PC-3 (cell line): ENCODE data around the gene CYTH1. TPM values are rescaled to one million over a fixed set of nuclear protein-coding genes. Genes with fewer than 3 reads are reported as not detected.

Source experiments
- ATAC-seq: fragments of 200-7000 bp; cut with Tn5 transposase; 2 replicates; pipeline ENCODE4 v1.9.1; 2020; ENCODE audit warnings: mild to moderate bottlenecking, moderate library complexity
- BruUV-seq: library from RNA; stranded (reverse); fragments of 400-500 nt; replicated peaks from 2 replicates; lab custom pipeline; 2021; lab: Mats Ljungman, UMichigan
- CTCF ChIA-PET: fragments of 300-600 bp; sonication (Branson Sonifier 250); formaldehyde crosslinking; loops from one replicate; lab custom pipeline; 2022; ENCODE audit warnings: antibody characterized with exemption; lab: Charles Lee
- POLR2A ChIA-PET: fragments of 300-600 bp; sonication (Branson Sonifier 250); formaldehyde crosslinking; loops from one replicate; lab custom pipeline; 2022; ENCODE audit warnings: antibody characterized with exemption; ENCODE audit not compliant: unreplicated experiment; lab: Charles Lee
- DNase-seq: peaks from one replicate; pipeline ENCODE4 v3.0.0-alpha.2; 2015
- H2AFZ ChIP-seq: fragments of 300-600 bp; sonication (generic); 2 replicates; pipeline ENCODE4 v1.6.0; 2016; ENCODE audit warnings: antibody characterized with exemption, low read length
- H3F3A ChIP-seq: fragments of 300-600 bp; sonication (generic); one replicate; pipeline ENCODE4 v1.6.0; 2017; ENCODE audit warnings: antibody characterized with exemption, low read length, control low read depth, mild to moderate bottlenecking; ENCODE audit not compliant: unreplicated experiment
- H3K27ac ChIP-seq: fragments of 300-600 bp; sonication (generic); 2 replicates; pipeline ENCODE4 v1.5.1; 2016; ENCODE audit warnings: mild to moderate bottlenecking, low read length
- H3K27me3 ChIP-seq: fragments of 300-600 bp; sonication (generic); 2 replicates; pipeline ENCODE4 v1.6.1; 2016; ENCODE audit warnings: low read length, mixed read lengths
- H3K36me3 ChIP-seq: fragments of 300-600 bp; sonication (generic); 2 replicates; pipeline ENCODE4 v1.6.1; 2016; ENCODE audit warnings: low read depth, mixed run types, low read length, mixed read lengths
- H3K4me1 ChIP-seq: fragments of 300-600 bp; sonication (generic); 2 replicates; pipeline ENCODE4 v1.5.1; 2016; ENCODE audit warnings: low read length; ENCODE audit not compliant: insufficient read depth
- H3K4me2 ChIP-seq: fragments of 300-600 bp; sonication (generic); 2 replicates; pipeline ENCODE4 v1.6.0; 2016; ENCODE audit warnings: low read length
- H3K4me3 ChIP-seq: fragments of 300-600 bp; sonication (generic); 2 replicates; pipeline ENCODE4 v1.5.1; 2016; ENCODE audit warnings: mild to moderate bottlenecking, low read length, mixed read lengths
- H3K79me2 ChIP-seq: fragments of 300-600 bp; sonication (generic); 2 replicates; pipeline ENCODE4 v1.6.1; 2017; ENCODE audit warnings: low read length, mixed read lengths
- H3K9ac ChIP-seq: fragments of 300-600 bp; sonication (generic); 2 replicates; pipeline ENCODE4 v1.6.0; 2016; ENCODE audit warnings: mild to moderate bottlenecking, low read length
- H3K9me2 ChIP-seq: fragments of 300-600 bp; sonication (generic); replicated peaks from 2 replicates; pipeline ENCODE4 v1.6.1; 2016; ENCODE audit warnings: mixed run types, low read length, mixed read lengths
- H3K9me3 ChIP-seq: fragments of 300-600 bp; sonication (generic); 2 replicates; pipeline ENCODE4 v1.6.1; 2016; ENCODE audit warnings: low read length, mixed read lengths
- H4K20me1 ChIP-seq: fragments of 300-600 bp; sonication (generic); 2 replicates; pipeline ENCODE4 v1.6.1; 2016; ENCODE audit warnings: low read length, mixed read lengths
- CTCF ChIP-seq: fragments of 300-600 bp; sonication (generic); conservative IDR thresholded peaks from 2 replicates; pipeline ENCODE4 v1.5.1; 2017; ENCODE audit warnings: antibody characterized with exemption, low read depth, mild to moderate bottlenecking, low read length
- EZH2 ChIP-seq: fragments of 300-600 bp; sonication (generic); IDR thresholded peaks from one replicate; pipeline ENCODE4 v1.6.1; 2017; ENCODE audit warnings: antibody characterized with exemption, mild to moderate bottlenecking, low read length; ENCODE audit not compliant: unreplicated experiment
- EZH2phosphoT487 ChIP-seq: fragments of 300-600 bp; sonication (generic); IDR thresholded peaks from 2 replicates; pipeline ENCODE4 v1.6.1; 2018; ENCODE audit warnings: mild to moderate bottlenecking, antibody characterized with exemption, low read length, borderline replicate concordance
- intact Hi-C: fragments of 100-400 bp; cut with micrococcal nuclease; formaldehyde crosslinking; loops from 2 replicates; pipeline ENCODE4 v1.9.0; 2023
- total RNA-seq: library from RNA; depleted of rRNA; stranded (reverse); fragments of >200 nt; gene quantifications from 2 replicates; pipeline ENCODE4 v1.2.3, GENCODE V29; 2014

Gene CYTH1
- total RNA-seq, 1 experiment from 2014 or later = 29.7 TPM

GRCh38 chr17:78798695-78799559 lies 16.9 kb upstream of the CYTH1 start:
- CTCF ChIA-PET = no interaction called here
- 0 out of 2 replicates have a peak, but pooled peaks cover 10% of the 10 kb centered on the region for H4K20me1 ChIP-seq
- DNase-seq (peak; percentile 61), ATAC-seq (peak; percentile 58)
- H3K36me3 ChIP-seq = peaks cover 73% of the 10 kb centered on the region
- H3K4me2 ChIP-seq = no peak overlapping the region
- intact Hi-C loops = no loop called here
- BruUV-seq = no TSS peak
- no peak overlapping the region for H3K9ac ChIP-seq
- no peak overlapping the region for H2AFZ ChIP-seq
- H3K9me2 ChIP-seq = no peaks in the 10 kb centered on the region
- no peaks in the 10 kb centered on the region for H3K27me3 ChIP-seq
- no peaks in the 10 kb centered on the region for H3K9me3 ChIP-seq
- no peaks in the 10 kb centered on the region for H3K4me1 ChIP-seq
- TF ChIP-seq EZH2 (no peak), CTCF (peak; percentile 77)
- no peak overlapping the region for H3K27ac ChIP-seq
- no peaks in the 10 kb centered on the region for H3K79me2 ChIP-seq
- POLR2A ChIA-PET = no interaction called here
- no peak overlapping the region for H3K4me3 ChIP-seq
- H3F3A ChIP-seq = no peaks in the 10 kb centered on the region

- BruUV-seq = no TSS peak
- ChIA-PET CTCF (no interaction called here), POLR2A (no interaction called here)
- TF ChIP-seq EZH2phosphoT487 (no peak), CTCF (no peak), EZH2 (no peak)
- no peaks in the 10 kb centered on the region for H3K79me2 ChIP-seq
- H3K27me3 ChIP-seq = no peaks in the 10 kb centered on the region
- H3K4me3 ChIP-seq = no peak overlapping the region
- H3K9me3 ChIP-seq = no peaks in the 10 kb centered on the region
- no peak for ATAC-seq
- peaks cover 66% of the 10 kb centered on the region for H3K36me3 ChIP-seq
- no peak overlapping the region for H3K9ac ChIP-seq
- no peaks in the 10 kb centered on the region for H3K4me1 ChIP-seq
- H4K20me1 ChIP-seq = 0 out of 2 replicates have a peak, but pooled peaks cover 10% of the 10 kb centered on the region
- H3K27ac ChIP-seq = no peak overlapping the region
- DNase-seq = no peak
- H3F3A ChIP-seq = no peaks in the 10 kb centered on the region
- H2AFZ ChIP-seq = no peak overlapping the region
- H3K9me2 ChIP-seq = no peaks in the 10 kb centered on the region
- H3K4me2 ChIP-seq = no peak overlapping the region
- intact Hi-C loops = no loop called here
Measured at GRCh38 chr17:78797691-78798585, 15.9 kb upstream of the CYTH1 start.
